Measurements from ENCODE around the gene ST6GALNAC1.
"Not testable (repeated sequence)": the region's sequence is repeated elsewhere in the genome, so short reads cannot be mapped to it uniquely, and the experiment has no call there.

Gene ST6GALNAC1

DNA sequence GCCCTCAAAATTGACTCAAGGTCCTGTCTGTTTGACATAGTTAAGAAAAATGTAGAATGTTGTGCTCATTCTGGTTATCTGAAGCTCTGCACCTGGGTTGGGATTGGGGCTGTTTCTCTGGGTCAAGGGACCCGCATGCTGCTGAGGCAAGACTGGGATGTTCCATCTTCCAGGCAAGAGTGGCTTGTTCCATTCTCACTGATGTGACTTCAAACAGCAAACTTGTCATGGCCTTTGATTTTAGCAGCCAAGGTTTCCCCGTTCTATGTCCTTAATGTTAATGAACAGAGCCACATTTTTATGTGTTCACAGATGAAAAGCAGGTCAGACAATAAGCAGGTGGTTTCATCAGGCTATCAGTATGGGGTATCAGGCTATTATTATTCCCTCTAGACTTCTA is 25.7 kb downstream of the ST6GALNAC1 start:
- TF ChIP-seq, protein P1, sequence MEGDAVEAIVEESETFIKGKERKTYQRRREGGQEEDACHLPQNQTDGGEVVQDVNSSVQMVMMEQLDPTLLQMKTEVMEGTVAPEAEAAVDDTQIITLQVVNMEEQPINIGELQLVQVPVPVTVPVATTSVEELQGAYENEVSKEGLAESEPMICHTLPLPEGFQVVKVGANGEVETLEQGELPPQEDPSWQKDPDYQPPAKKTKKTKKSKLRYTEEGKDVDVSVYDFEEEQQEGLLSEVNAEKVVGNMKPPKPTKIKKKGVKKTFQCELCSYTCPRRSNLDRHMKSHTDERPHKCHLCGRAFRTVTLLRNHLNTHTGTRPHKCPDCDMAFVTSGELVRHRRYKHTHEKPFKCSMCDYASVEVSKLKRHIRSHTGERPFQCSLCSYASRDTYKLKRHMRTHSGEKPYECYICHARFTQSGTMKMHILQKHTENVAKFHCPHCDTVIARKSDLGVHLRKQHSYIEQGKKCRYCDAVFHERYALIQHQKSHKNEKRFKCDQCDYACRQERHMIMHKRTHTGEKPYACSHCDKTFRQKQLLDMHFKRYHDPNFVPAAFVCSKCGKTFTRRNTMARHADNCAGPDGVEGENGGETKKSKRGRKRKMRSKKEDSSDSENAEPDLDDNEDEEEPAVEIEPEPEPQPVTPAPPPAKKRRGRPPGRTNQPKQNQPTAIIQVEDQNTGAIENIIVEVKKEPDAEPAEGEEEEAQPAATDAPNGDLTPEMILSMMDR (IDR thresholded peaks at IDR 0.05; ENCODE audit: borderline replicate concordance, control extremely low read depth, extremely low read depth, insufficient read depth, missing control alignments), result no peak
- in situ Hi-C loops (cut with MboI; ENCODE audit: low sequenced_read_pairs, unreplicated experiment), result no loop called here
- no peak for DNase-seq (ENCODE audit: low spot score)

DNA sequence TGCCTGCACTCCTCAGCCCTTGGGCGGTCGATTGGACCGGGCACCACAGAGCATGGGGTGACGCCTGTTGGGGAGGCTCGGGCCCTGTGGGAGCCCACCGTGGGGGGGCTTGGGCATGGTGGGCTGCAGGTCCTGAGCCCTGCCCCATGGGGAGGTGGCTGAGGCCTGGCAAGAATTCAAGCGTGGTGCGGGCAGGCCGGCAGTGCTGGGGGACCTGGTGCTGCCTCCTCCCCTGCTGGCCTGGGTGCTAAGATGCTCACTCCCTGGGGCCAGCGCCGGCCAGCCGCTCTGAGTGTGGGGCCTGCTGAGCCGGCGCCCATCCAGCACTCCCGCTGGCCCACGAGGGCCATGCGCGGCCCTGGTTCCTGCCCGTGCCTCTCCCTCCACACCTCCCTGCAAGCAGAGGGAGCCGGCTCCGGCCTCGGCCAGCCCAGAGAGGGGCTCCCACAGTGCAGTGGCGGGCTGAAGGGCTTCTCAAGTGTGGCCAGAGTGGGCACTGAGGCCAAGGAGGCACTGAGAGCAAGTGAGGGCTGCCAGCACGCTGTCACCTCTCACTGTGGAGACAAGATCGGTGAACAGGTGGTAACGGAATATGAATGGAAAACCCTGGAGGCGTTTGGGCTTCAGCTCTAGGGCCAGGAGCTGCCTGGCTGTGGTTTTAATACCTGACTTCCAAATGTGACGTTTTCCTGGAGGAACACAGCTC is 28.5 kb downstream of the ST6GALNAC1 start:
- no peak for DNase-seq (ENCODE audit: low spot score)
- in situ Hi-C loops (cut with MboI; ENCODE audit: low sequenced_read_pairs, unreplicated experiment), result no loop called here
- TF ChIP-seq, protein P1 (IDR thresholded peaks at IDR 0.05; ENCODE audit: borderline replicate concordance, control extremely low read depth, extremely low read depth, insufficient read depth, missing control alignments), result no peak

DNA sequence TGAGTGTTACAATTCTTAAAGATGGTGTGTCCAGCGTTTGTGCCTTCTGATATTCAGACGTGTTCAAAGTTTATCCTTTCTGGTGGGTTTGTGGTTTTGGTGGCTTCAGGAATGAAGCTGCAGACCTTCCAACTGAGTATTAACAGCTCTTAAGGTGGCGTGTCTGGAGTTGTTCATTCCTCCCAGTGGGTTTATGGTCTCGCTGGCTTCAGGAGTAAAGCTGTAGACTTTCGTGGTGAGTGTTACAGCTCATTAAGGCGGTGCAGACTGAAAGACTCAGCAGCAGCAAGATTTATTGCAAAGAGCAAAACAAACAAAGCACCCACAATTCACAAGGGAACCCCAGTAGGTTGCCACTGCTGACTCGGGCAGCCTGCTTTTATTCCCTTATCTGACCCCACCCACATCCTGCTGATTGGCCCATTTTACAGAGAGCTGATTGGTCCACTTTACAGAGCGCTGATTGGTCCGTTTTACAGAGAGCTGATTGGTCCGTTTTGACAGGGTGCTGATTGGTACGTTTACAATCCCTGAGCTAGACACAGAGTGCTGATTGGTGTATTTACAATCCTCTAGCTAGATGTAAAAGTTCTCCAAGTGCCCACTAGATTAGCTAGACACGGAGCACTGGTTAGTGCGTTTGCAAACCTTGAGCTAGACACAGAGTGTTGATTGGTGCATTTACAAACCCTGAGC is 29.3 kb downstream of the ST6GALNAC1 start:
- DNase-seq (ENCODE audit: low spot score); in situ Hi-C loops (cut with MboI; ENCODE audit: low sequenced_read_pairs, unreplicated experiment): not testable (repeated sequence)

DNA sequence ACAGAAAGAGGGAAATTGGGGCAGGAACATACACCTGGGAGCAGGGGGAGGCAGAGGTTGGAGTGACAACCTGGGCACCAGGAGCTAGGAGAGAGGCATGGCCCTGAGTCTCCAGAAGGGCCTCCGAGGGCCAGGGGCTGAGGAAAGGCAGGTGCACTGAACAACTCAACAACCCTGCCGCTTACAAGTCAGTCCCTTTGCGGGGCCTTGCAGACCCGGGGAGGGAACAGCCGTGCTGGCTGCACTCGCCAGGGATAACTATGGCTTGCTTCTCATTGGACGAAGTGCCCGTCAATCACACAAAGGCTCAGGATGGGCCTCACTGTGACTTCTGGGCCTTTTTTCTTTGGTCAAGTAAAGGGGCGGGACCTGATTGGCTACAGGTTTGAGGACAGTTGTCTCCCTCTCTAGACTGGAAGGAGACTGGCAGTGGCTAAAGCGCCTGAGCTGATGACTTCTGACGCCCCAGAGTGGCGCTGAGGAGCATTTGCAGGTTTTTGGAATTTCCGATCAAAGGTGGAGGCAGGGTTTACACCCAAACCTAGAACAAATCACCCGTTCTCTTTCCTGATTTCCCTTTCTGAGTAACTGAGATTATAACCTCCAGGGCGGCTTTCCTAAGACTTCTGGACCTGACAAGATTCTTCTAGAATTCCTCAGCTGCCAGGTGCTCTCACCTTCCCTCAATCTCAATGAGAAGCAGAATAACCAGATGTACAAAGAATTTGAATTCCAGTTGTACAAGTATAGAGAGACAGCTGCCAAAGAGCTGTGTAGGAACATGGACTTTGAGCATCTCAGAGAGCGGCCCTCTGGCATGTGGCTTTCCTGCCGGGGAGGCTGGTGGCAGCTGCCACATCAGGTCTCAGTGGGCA is 30.3 kb downstream of the ST6GALNAC1 start:
- in situ Hi-C loops (cut with MboI; ENCODE audit: low sequenced_read_pairs, unreplicated experiment), result no loop called here

DNA sequence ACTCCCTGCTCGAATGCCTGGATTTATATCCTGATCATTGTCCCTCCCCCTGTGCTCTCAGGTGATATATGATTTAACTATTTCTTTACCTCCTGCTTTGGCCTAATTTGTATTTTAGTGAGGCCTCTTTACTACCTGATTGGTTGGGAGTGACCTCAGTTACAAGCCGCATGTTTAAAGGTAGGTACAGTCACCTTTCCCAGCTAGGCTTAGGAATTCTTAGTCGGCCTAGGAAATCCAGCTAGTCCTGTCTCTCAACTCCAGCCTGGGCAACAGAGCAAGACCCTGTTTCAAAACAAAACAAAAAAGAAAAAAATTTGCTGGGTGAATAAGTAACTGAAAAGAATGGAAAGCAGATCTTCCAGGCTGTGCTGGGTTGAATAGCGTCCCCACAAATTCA is 31.1 kb downstream of the ST6GALNAC1 start:
- in situ Hi-C loops (cut with MboI; ENCODE audit: low sequenced_read_pairs, unreplicated experiment), result no loop called here
- TF ChIP-seq, protein P1 (IDR thresholded peaks at IDR 0.05; ENCODE audit: borderline replicate concordance, control extremely low read depth, extremely low read depth, insufficient read depth, missing control alignments), result no peak
- DNase-seq (ENCODE audit: low spot score), result no peak

More for the DNA sequence above, 30.3 kb downstream of the ST6GALNAC1 start:
- DNase-seq (ENCODE audit: low spot score), result peak; percentile 16
- TF ChIP-seq, protein P1 (IDR thresholded peaks at IDR 0.05; ENCODE audit: borderline replicate concordance, control extremely low read depth, extremely low read depth, insufficient read depth, missing control alignments), result no peak

DNA sequence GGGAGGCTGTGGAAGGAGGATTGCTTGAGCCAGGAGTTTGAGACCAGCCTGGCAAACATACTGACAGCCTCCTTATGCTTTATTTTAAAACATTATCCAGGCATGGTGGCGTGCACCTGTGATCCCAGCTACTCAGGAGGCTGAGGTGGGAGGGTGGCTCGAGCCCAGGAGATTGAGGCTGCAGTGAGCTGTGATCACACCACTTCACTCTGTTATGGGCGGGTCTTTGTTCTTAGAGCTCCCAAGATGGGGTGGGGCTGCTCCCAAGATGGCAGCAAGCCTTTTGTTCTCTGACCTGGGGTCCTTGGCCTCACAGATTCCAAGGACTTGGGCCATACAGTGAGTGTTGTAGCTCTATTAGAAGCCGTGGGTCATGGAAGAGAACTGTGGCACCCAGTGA is 31.8 kb downstream of the ST6GALNAC1 start:
- DNase-seq (ENCODE audit: low spot score), result no peak
- in situ Hi-C loops (cut with MboI; ENCODE audit: low sequenced_read_pairs, unreplicated experiment), result no loop called here

DNA sequence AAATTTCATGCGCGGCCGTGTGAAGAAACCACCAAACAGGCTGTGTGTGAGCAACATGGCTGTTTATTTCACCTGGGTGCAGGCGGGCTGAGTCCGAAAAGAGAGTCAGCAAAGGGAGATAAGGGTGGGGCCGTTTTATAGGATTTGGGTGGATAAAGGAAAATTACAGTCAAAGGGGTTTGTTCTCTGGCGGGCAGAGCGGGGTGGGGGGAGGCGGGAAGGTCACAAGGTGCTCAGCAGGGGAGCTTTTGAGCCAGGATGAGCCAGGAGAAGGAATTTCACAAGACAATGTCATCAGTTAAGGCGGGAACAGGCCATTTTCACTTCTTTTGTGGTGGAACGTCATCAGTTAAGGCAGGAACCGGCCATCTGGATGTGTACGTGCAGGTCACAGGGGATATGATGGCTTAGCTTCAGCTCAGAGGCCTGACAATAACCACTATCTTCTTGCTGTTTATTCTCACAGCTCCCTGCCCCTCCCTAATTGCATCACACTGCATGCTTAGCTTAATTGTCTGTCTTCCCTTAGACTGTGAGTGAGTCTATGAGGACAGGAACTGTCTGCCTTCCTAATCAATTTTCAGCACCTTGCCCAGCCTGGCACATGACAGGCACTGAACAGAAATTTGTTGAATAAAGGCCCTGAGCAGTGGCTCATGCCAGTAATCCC is 32.3 kb downstream of the ST6GALNAC1 start:
- in situ Hi-C loops (cut with MboI; ENCODE audit: low sequenced_read_pairs, unreplicated experiment), result not testable (repeated sequence)

More for the DNA sequence above, 31.8 kb downstream of the ST6GALNAC1 start:
- TF ChIP-seq, protein P1 (IDR thresholded peaks at IDR 0.05; ENCODE audit: borderline replicate concordance, control extremely low read depth, extremely low read depth, insufficient read depth, missing control alignments), result no peak

DNA sequence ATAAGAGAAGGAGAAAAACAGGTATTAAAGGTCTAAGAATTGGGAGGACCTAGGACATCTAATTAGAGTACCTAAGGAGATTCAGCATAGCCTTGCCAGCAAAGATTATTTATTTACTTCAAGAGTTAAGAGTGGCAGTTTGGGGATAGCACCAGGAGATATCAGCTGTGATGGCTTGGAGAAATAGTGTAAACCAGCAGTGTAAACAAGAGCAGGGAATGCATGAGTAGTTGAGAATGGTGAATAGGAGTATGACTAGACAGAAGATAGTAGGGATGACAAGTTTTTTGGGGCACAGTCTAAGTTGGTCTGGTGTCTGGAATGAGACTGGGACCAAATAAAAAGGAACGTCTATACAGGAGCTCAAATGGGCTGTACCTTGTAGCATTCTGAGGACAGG is 36.9 kb downstream of the ST6GALNAC1 start:
- in situ Hi-C loops (cut with MboI; ENCODE audit: low sequenced_read_pairs, unreplicated experiment); DNase-seq (ENCODE audit: low spot score): not testable (repeated sequence)

More for the DNA sequence above, 32.3 kb downstream of the ST6GALNAC1 start:
- not testable (repeated sequence) for DNase-seq (ENCODE audit: low spot score)
